ENCODE results near the gene METTL13. TPM values are rescaled to one million over a fixed set of nuclear protein-coding genes. Genes with fewer than 3 reads are reported as not detected.

METTL13 gene
- total RNA-seq, 1 experiment from 2014 or later: 64.5 TPM

GRCh38 chr1:171785766-171786165, 4.3 kb downstream of the METTL13 start:
- no peak overlapping the region for H2BK15ac ChIP-seq (ENCODE audit: low read depth, low read length)
- H2BK20ac ChIP-seq (ENCODE audit: low read depth, low read length, poor library complexity, severe bottlenecking): no peak overlapping the region
- no peak overlapping the region for H4K8ac ChIP-seq (replicated peaks; ENCODE audit: insufficient read length, low read depth, low read length)
- H3K4me3 Mint-ChIP-seq: no peak overlapping the region
- no peak overlapping the region for H2BK5ac ChIP-seq (ENCODE audit: insufficient read length, low read length)
- no peak overlapping the region for H3K27ac ChIP-seq (ENCODE audit: insufficient read length, low read depth, low read length)
- H3K18ac ChIP-seq (ENCODE audit: insufficient read length, low read depth, low read length): no peak overlapping the region
- H4K5ac ChIP-seq (ENCODE audit: insufficient read length, low read depth, low read length): no peak overlapping the region
- no peak overlapping the region for H2AFZ ChIP-seq (ENCODE audit: low read length)
- no peak overlapping the region for H3K27ac Mint-ChIP-seq
- no peaks in the 10 kb centered on the region for H3K27me3 ChIP-seq (ENCODE audit: insufficient read depth, low read length)
- no peak overlapping the region for H3K56ac ChIP-seq (ENCODE audit: insufficient read length, low read depth, low read length)
- H3K4ac ChIP-seq (ENCODE audit: low read depth, low read length): no peak overlapping the region
- no peak overlapping the region for H2BK12ac ChIP-seq (ENCODE audit: insufficient read length, low read depth, low read length)
- no peaks in the 10 kb centered on the region for H4K20me1 ChIP-seq (ENCODE audit: control insufficient read depth, insufficient read depth, insufficient read length)
- no peak overlapping the region for H4K91ac ChIP-seq (ENCODE audit: insufficient read length, low read depth, low read length)
- H3K79me1 ChIP-seq (ENCODE audit: insufficient read depth, low read depth, low read length, poor library complexity, severe bottlenecking): peaks cover 5% of the 10 kb centered on the region
- H3K14ac ChIP-seq (ENCODE audit: insufficient read depth, low read length): no peak overlapping the region; the same call in 1 of the 2 replicates
- peaks cover 3% of the 10 kb centered on the region for H3K23me2 ChIP-seq (ENCODE audit: insufficient read length, low read depth, low read length, poor library complexity, severe bottlenecking)
- peaks cover 0 to 2% of the 10 kb centered on the region in 2 experiments; a peak in 2 of 5 replicates for H3K9me3 Mint-ChIP-seq
- H3K23ac ChIP-seq (ENCODE audit: insufficient read length, low read depth, low read length): no peak overlapping the region
- no peaks in the 10 kb centered on the region for H3K9me3 ChIP-seq (ENCODE audit: control insufficient read depth, low read depth, low read length)
- peaks cover 10 to 13% of the 10 kb centered on the region in 2 experiments for H3K4me1 Mint-ChIP-seq
- no peak for DNase-seq
- WGBS (ENCODE audit: extremely low coverage, insufficient read length, low lambda C conversion rate): no CpG with 5 or more reads among the region's 9 CpGs
- no peaks in the 10 kb centered on the region for H3K4me1 ChIP-seq (ENCODE audit: insufficient read depth, low read length)
- H3T11ph ChIP-seq (ENCODE audit: low read length): no peak overlapping the region
- H3K27me3 Mint-ChIP-seq (ENCODE audit: low read depth): no peaks in the 10 kb centered on the region
- peaks cover 23% of the 10 kb centered on the region for H3K79me2 ChIP-seq (ENCODE audit: insufficient read depth, low read length)
- TF ChIP-seq CTCF (conservative IDR thresholded peaks at IDR 0.05): no peak
- H2BK120ac ChIP-seq (ENCODE audit: low read depth, low read length, poor library complexity, severe bottlenecking): no peak overlapping the region
- no peak overlapping the region for H3K4me2 ChIP-seq (ENCODE audit: insufficient read depth, insufficient read length, low read length)
- no peak overlapping the region for H2AK5ac ChIP-seq (ENCODE audit: insufficient read length, low read length)
- no peak overlapping the region for H3K9ac ChIP-seq (ENCODE audit: extremely low read depth, insufficient read length, low read length)
- H3K36me3 Mint-ChIP-seq (ENCODE audit: insufficient read depth in 1 of 3, low read depth in 3 of 3): peaks cover 41 to 79% (median 78%) of the 10 kb centered on the region in 3 experiments; a peak in 6 of 7 replicates
